GM18861 (cell line): ENCODE results near the gene CREB3L1.
A peak's percentile ranks its signal among the peaks of the same experiment; 100 is the strongest.

Source experiments
- ATAC-seq: cut with Tn5 transposase; IDR thresholded peaks from one replicate; pipeline ENCODE4 v1.9.1; 2021; ENCODE audit not compliant: unreplicated experiment

CREB3L1 gene

GRCh38 chr11:46277622-46278386 lies at the start of gene CREB3L1:
Gene CREB3L1 (plus strand): TSS chr11:46277662. CDS start chr11:46278112, 450 bp downstream.
- ATAC-seq, result no peak

- ATAC-seq, result no peak
Measured at GRCh38 chr11:46229230-46229629, 48.2 kb upstream of the CREB3L1 start.

GRCh38 chr11:46234311-46234710 lies 43.2 kb upstream of the CREB3L1 start:
- no peak for ATAC-seq

- ATAC-seq, result no peak
Measured at GRCh38 chr11:46235777-46236688, 41.4 kb upstream of the CREB3L1 start.

GRCh38 chr11:46236918-46237247 lies 40.6 kb upstream of the CREB3L1 start:
- no peak for ATAC-seq

- no peak for ATAC-seq
Measured at GRCh38 chr11:46237248-46238077, 40.0 kb upstream of the CREB3L1 start.

GRCh38 chr11:46238078-46238966 lies 39.1 kb upstream of the CREB3L1 start:
- ATAC-seq, result no peak

- ATAC-seq, result peak; percentile 76
Measured at GRCh38 chr11:46238967-46239800, 38.3 kb upstream of the CREB3L1 start.

GRCh38 chr11:46239801-46240061 lies 37.7 kb upstream of the CREB3L1 start:
- no peak for ATAC-seq

- ATAC-seq, result no peak
Measured at GRCh38 chr11:46240371-46240770, 37.1 kb upstream of the CREB3L1 start.

GRCh38 chr11:46240861-46241260 lies 36.6 kb upstream of the CREB3L1 start:
- no peak for ATAC-seq

GRCh38 chr11:46242041-46242951 lies 35.2 kb upstream of the CREB3L1 start:
- no peak for ATAC-seq

GRCh38 chr11:46242952-46243795 lies 34.3 kb upstream of the CREB3L1 start:
- ATAC-seq, result peak; percentile 63

- ATAC-seq, result no peak
Measured at GRCh38 chr11:46243796-46244109, 33.7 kb upstream of the CREB3L1 start.

- no peak for ATAC-seq
Measured at GRCh38 chr11:46246521-46246920, 30.9 kb upstream of the CREB3L1 start.

GRCh38 chr11:46247090-46247489 lies 30.4 kb upstream of the CREB3L1 start:
- no peak for ATAC-seq

GRCh38 chr11:46247659-46248058 lies 29.8 kb upstream of the CREB3L1 start:
- no peak for ATAC-seq
